ENCODE results near the gene IGFBP7.

Gene IGFBP7

DNA sequence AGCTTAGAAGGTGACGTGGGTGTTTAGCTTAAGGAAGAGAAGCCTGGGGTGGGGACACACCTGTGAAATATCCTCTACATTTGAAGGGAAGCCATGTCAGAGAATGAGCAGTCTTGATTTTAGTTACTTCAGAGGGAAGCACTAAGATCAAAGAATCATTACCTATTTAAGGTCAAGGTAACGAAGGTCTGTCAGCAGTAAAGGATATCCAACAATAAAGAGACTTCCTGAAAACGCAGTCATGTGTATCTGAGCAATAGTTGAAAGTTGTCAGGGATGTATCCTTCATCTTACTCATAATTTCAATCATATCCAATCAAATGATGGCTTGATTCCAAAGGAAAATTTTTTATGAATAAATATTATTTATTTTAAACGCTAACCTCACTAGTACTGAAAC lies 33.5 kb downstream of the IGFBP7 start:
- Histone ChIP-seq H3K27ac (ENCODE audit: insufficient read depth, low read depth, low read length, poor library complexity, severe bottlenecking) (no peak overlapping the region), H3K4me3 (ENCODE audit: insufficient read depth, low read depth, low read length) (no peak overlapping the region), H3K36me3 (ENCODE audit: control insufficient read depth, insufficient read depth, low read length) (no peaks in the 10 kb centered on the region), H3K27me3 (ENCODE audit: control insufficient read depth, insufficient read depth, low read length, poor library complexity, severe bottlenecking) (no peaks in the 10 kb centered on the region), H3K9me3 (ENCODE audit: control insufficient read depth, low read length) (no peaks in the 10 kb centered on the region), H3K4me1 (ENCODE audit: control insufficient read depth, insufficient read depth, low read length) (peaks cover 12% of the 10 kb centered on the region)
- 75 to 80% methylated on average over 2 to 3 of the region's 4 CpGs for WGBS, 2 experiments

DNA sequence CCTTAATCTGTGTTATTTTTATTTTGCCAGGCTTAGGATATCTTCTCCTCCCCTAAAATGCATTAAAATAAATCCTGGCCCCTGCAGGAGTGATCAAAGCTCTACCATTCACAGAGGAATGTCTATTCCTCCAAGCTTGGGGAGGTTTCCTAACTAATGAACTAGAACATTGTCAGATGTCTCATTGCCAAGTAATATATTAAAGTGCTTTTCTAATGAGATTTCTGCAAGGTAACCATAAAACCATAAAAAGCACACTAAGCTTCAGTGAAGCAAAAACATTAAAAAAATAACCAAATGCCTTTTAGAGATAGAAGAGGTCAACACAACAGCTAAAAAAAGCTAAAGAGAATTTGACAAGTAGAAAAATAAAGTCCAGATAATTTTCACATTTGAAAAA lies 34.8 kb downstream of the IGFBP7 start:
- Histone ChIP-seq H3K27ac (ENCODE audit: insufficient read depth, low read depth, low read length, poor library complexity, severe bottlenecking) (no peak overlapping the region), H3K4me1 (ENCODE audit: control insufficient read depth, insufficient read depth, low read length) (peaks cover 12% of the 10 kb centered on the region), H3K27me3 (ENCODE audit: control insufficient read depth, insufficient read depth, low read length, poor library complexity, severe bottlenecking) (no peaks in the 10 kb centered on the region), H3K9me3 (ENCODE audit: control insufficient read depth, low read length) (no peaks in the 10 kb centered on the region), H3K36me3 (ENCODE audit: control insufficient read depth, insufficient read depth, low read length) (no peaks in the 10 kb centered on the region), H3K4me3 (ENCODE audit: insufficient read depth, low read depth, low read length) (no peak overlapping the region)

DNA sequence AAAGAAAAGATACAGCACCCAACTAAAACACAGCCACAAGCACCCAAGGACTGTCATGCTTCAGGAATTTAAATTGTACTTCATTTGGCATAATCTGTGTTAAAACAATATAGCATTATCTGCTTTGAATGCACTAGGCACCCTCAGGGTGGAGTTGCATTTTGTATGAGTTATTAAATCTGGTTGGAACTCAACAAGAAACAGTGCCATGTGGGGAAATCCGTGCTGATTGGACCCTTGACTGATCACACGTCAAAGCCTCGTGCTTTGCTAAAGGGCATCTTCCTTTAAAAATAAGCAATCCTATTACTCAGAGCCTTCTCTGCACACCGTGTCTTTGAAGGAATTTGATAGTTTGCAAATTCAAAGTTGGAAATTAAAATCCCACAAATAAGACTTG lies 35.4 kb downstream of the IGFBP7 start:
- Histone ChIP-seq H3K36me3 (ENCODE audit: control insufficient read depth, insufficient read depth, low read length) (no peaks in the 10 kb centered on the region), H3K27me3 (ENCODE audit: control insufficient read depth, insufficient read depth, low read length, poor library complexity, severe bottlenecking) (no peaks in the 10 kb centered on the region), H3K4me3 (ENCODE audit: insufficient read depth, low read depth, low read length) (no peak overlapping the region), H3K4me1 (ENCODE audit: control insufficient read depth, insufficient read depth, low read length) (peaks cover 12% of the 10 kb centered on the region), H3K9me3 (ENCODE audit: control insufficient read depth, low read length) (no peaks in the 10 kb centered on the region), H3K27ac (ENCODE audit: insufficient read depth, low read depth, low read length, poor library complexity, severe bottlenecking) (no peak overlapping the region)
- WGBS, 2 experiments: 61 to 79% methylated on average over 3 to 4 of the region's 4 CpGs

DNA sequence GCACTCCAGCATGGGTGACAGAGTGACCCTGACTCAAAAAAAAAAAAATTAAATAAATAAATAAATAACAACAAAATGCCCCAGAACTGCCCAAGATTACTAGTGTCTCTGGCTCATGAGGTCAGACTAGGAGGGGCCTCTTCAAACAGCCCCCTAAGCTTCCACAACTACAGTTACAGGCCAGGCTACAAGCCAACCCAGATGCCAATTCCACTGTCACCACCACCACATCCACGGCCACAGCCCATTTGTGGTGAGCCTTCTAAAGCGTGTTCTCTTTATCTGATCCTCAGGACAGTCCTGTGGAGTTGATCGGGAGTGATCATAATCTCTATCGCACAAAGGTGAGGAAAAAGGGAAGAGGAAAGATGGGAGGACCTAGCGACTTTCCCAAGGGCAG lies 36.6 kb downstream of the IGFBP7 start:
- WGBS, 2 experiments: 85 to 87% methylated on average over 5 of the region's 5 CpGs
- H3K4me1 ChIP-seq (ENCODE audit: control insufficient read depth, insufficient read depth, low read length): peaks cover 5% of the 10 kb centered on the region
- H3K27me3 ChIP-seq (ENCODE audit: control insufficient read depth, insufficient read depth, low read length, poor library complexity, severe bottlenecking): no peaks in the 10 kb centered on the region
- H3K4me3 ChIP-seq (ENCODE audit: insufficient read depth, low read depth, low read length): no peak overlapping the region
- no peak overlapping the region for H3K27ac ChIP-seq (ENCODE audit: insufficient read depth, low read depth, low read length, poor library complexity, severe bottlenecking)
- no peaks in the 10 kb centered on the region for H3K36me3 ChIP-seq (ENCODE audit: control insufficient read depth, insufficient read depth, low read length)
- no peaks in the 10 kb centered on the region for H3K9me3 ChIP-seq (ENCODE audit: control insufficient read depth, low read length)

DNA sequence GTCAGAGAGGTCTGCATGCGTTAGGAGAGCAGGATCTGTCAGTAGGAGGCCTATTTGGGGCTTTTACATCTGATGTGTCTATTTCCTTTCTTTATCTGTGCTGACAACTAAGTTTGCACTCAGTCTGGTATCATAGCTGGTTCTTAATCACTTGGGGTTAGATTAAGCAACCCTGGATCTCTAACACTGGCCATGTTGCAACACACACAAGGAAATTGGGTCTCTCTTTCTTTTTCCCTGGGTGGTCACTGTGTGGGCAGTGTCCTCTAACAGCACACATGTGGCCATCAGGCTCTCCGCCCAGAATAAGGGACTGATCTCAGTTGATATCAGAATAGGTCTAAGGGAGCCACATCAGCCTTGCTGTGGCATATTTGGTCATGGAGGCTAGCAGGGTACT lies 38.9 kb downstream of the IGFBP7 start:
- Histone ChIP-seq H3K27ac (ENCODE audit: insufficient read depth, low read depth, low read length, poor library complexity, severe bottlenecking) (no peak overlapping the region), H3K9me3 (ENCODE audit: control insufficient read depth, low read length) (no peaks in the 10 kb centered on the region), H3K27me3 (ENCODE audit: control insufficient read depth, insufficient read depth, low read length, poor library complexity, severe bottlenecking) (no peaks in the 10 kb centered on the region), H3K4me1 (ENCODE audit: control insufficient read depth, insufficient read depth, low read length) (no peaks in the 10 kb centered on the region), H3K4me3 (ENCODE audit: insufficient read depth, low read depth, low read length) (no peak overlapping the region), H3K36me3 (ENCODE audit: control insufficient read depth, insufficient read depth, low read length) (no peaks in the 10 kb centered on the region)
- WGBS, 2 experiments: 88 to 95% methylated on average over 2 of the region's 2 CpGs

DNA sequence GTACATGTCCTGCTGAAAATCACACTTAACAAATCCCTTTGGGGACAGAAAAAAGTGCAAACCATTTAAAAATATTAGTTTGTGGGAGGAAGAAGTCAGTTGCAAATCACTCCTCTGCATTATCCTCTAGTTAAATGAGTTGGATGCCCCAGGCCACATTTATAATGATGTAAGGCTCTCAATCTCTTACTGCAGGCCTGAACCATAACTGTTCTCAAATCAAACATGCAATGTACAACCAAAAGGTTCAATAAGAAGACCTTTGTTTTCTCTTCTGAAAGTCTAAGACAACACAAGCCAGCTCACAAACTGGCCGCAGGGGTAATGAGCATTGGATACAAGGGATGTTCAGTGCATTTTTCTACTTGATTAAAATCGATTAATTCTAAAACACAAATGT lies 39.7 kb downstream of the IGFBP7 start:
- Histone ChIP-seq H3K9me3 (ENCODE audit: control insufficient read depth, low read length) (no peaks in the 10 kb centered on the region), H3K4me1 (ENCODE audit: control insufficient read depth, insufficient read depth, low read length) (no peaks in the 10 kb centered on the region), H3K27me3 (ENCODE audit: control insufficient read depth, insufficient read depth, low read length, poor library complexity, severe bottlenecking) (no peaks in the 10 kb centered on the region), H3K36me3 (ENCODE audit: control insufficient read depth, insufficient read depth, low read length) (no peaks in the 10 kb centered on the region), H3K27ac (ENCODE audit: insufficient read depth, low read depth, low read length, poor library complexity, severe bottlenecking) (no peak overlapping the region), H3K4me3 (ENCODE audit: insufficient read depth, low read depth, low read length) (no peak overlapping the region)
- 86% methylated on average over 2 of the region's 2 CpGs; no CpG with 5 or more reads in 1 of the 2 experiments for WGBS, 2 experiments

DNA sequence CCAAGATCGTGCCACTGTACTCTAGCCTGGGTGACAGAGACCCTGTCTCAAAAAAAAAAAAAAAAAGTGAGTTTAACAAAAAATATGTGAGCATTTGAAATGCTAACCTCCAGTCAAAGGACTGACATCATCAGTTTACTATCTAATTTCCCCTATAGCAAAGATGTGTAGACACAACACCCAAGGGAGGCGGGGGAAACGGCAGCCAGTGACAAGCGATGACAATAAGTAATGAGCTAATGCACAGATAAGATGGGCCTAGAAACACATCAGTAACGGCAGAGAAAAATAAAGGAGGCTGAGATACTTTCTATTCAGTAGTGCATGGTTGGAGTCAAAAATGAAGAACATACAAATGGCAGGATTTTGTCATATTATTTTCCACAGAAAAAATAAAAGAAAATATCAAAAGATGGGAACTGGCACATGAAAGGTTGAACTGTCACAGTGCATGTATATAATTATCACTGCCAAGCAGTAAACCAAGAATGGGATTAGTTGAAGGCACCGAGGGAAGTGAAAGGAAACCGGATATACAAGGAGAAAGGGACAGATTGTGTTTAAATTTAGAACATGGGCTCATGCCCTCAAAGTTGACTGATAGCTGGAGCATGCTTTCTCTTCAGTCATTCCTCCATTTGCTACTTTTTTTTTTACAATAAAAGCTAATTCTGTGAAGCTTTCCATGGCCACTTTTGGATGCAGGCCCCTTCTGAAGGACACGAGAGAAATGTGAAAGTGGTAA lies 41.8 kb downstream of the IGFBP7 start:
- WGBS, 2 experiments: 89 to 90% methylated on average over 8 of the region's 8 CpGs
- Histone ChIP-seq H3K36me3 (ENCODE audit: control insufficient read depth, insufficient read depth, low read length) (no peaks in the 10 kb centered on the region), H3K4me3 (ENCODE audit: insufficient read depth, low read depth, low read length) (no peak overlapping the region), H3K27me3 (ENCODE audit: control insufficient read depth, insufficient read depth, low read length, poor library complexity, severe bottlenecking) (no peaks in the 10 kb centered on the region), H3K4me1 (ENCODE audit: control insufficient read depth, insufficient read depth, low read length) (no peaks in the 10 kb centered on the region), H3K9me3 (ENCODE audit: control insufficient read depth, low read length) (no peaks in the 10 kb centered on the region), H3K27ac (ENCODE audit: insufficient read depth, low read depth, low read length, poor library complexity, severe bottlenecking) (no peak overlapping the region)

DNA sequence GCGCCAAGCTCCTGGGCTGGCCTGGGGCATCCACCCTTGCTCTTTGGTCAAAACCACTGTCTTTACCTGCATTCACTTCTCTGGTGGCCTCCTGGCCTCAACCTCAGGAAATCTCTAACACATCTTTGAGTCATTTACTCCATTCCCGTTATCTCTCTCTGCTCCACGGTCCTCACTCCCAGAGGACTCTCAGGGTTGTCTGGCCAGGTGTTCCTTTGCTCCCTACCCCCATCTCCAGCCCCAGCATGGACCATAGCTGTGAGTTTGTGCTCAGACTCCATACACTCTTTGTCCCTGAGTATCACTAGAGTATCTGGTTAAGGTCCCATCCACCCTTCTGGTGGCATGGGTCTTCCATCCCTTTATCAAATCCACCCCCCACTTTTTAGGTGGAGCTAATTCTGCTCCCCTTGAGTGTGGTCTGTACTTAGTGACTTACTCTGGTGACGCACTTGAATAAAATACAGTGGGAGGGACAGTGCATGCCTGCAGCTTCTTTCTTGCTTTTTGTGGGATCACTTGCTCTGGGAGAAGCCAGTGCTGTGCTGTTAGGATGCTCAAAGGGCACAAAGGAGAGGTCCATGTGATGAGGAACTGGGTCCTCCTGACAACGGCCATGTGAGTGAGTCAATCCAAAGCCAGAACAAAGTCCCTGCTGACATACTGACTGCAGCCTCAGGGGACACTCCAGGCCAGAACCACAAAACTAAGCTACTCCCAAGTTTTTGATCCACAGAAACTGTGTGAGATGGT lies 44.3 kb downstream of the IGFBP7 start:
- no peak overlapping the region for H3K27ac ChIP-seq (ENCODE audit: insufficient read depth, low read depth, low read length, poor library complexity, severe bottlenecking)
- no peaks in the 10 kb centered on the region for H3K9me3 ChIP-seq (ENCODE audit: control insufficient read depth, low read length)
- no peak overlapping the region for H3K4me3 ChIP-seq (ENCODE audit: insufficient read depth, low read depth, low read length)
- 96 to 98% methylated on average over 5 of the region's 5 CpGs for WGBS, 2 experiments
- H3K27me3 ChIP-seq (ENCODE audit: control insufficient read depth, insufficient read depth, low read length, poor library complexity, severe bottlenecking): no peaks in the 10 kb centered on the region
- no peaks in the 10 kb centered on the region for H3K4me1 ChIP-seq (ENCODE audit: control insufficient read depth, insufficient read depth, low read length)
- no peaks in the 10 kb centered on the region for H3K36me3 ChIP-seq (ENCODE audit: control insufficient read depth, insufficient read depth, low read length)

DNA sequence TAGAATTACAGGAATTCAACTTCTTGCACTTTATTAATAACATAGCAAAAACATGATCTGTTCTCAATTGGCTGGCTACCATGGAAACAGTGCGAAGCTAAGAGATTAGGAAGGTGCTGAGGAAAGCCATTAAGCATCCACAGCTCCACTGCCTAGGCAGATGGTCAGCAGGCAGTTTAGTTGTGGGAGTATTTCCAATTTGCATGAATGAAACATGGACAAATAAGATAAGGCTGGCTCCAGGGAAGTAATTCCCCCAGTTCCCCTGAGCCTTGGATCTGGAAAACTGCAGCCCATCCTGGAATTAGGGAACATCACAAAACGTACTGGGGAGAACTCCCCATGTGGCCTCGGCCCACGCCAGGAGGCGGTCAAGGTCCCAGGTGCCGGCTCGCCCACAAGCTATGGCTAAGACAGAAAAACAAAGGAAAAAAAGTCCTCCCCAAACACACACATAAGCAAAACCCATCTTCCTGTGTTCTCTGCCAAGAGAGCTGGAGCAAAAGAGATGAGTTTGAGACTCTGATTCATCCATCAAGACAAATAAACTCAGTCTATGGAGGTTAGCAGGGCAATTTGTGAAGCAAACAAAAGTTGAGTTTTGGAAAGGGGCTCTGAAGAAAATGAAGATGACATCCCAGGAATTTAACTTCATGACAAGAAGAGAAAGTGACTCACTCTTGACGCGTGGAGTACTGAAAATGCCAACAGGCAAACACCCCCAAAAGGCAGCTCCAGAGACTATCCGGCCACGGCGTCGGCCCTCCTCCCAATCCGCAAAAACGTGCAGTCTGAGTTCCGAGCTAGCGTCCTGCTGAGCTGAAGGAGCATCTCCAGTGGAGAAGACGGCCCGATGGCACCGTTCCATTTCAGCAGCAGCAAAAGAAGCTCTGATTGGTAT lies 45.1 kb downstream of the IGFBP7 start:
- no peaks in the 10 kb centered on the region for H3K9me3 ChIP-seq (ENCODE audit: control insufficient read depth, low read length)
- no peaks in the 10 kb centered on the region for H3K27me3 ChIP-seq (ENCODE audit: control insufficient read depth, insufficient read depth, low read length, poor library complexity, severe bottlenecking)
- H3K4me1 ChIP-seq (ENCODE audit: control insufficient read depth, insufficient read depth, low read length): no peaks in the 10 kb centered on the region
- 91 to 93% methylated on average over 20 of the region's 20 CpGs for WGBS, 2 experiments
- H3K36me3 ChIP-seq (ENCODE audit: control insufficient read depth, insufficient read depth, low read length): no peaks in the 10 kb centered on the region
- H3K4me3 ChIP-seq (ENCODE audit: insufficient read depth, low read depth, low read length): no peak overlapping the region
- H3K27ac ChIP-seq (ENCODE audit: insufficient read depth, low read depth, low read length, poor library complexity, severe bottlenecking): no peak overlapping the region

DNA sequence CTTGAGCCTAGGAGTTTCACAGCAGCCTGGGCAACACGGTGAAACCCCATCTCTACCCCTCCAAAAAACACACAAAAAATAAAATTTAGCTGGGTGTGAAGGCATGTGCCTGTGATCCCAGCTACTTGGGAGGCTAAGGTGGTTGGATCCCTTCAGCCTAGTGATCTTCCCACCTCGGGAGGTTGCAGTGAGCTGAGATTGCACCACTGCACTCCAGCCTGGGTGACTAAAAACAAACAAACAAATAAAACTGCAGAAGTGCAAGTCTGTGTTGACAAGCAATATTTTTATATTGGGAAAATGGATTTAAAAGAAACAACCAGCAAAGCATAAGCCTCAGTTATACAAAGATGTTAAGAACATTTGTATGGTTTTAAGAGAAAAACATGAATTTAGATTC lies 46.1 kb downstream of the IGFBP7 start:
- WGBS, 2 experiments: 82 to 93% methylated on average over 2 of the region's 2 CpGs
- H3K27ac ChIP-seq (ENCODE audit: insufficient read depth, low read depth, low read length, poor library complexity, severe bottlenecking): no peak overlapping the region
- no peak overlapping the region for H3K4me3 ChIP-seq (ENCODE audit: insufficient read depth, low read depth, low read length)
- H3K4me1 ChIP-seq (ENCODE audit: control insufficient read depth, insufficient read depth, low read length): no peaks in the 10 kb centered on the region
- H3K9me3 ChIP-seq (ENCODE audit: control insufficient read depth, low read length): no peaks in the 10 kb centered on the region
- no peaks in the 10 kb centered on the region for H3K27me3 ChIP-seq (ENCODE audit: control insufficient read depth, insufficient read depth, low read length, poor library complexity, severe bottlenecking)
- no peaks in the 10 kb centered on the region for H3K36me3 ChIP-seq (ENCODE audit: control insufficient read depth, insufficient read depth, low read length)
